Natural killer cell treated with Interleukin-12 subunit alpha and Interleukin-12 subunit beta and Interleukin-15 and Interleukin-18, amount 100 ng/mL, for 72 hours (primary cell): ENCODE measurements around the gene GRIN2A. TPM values are rescaled to one million over a fixed set of nuclear protein-coding genes. Genes with fewer than 3 reads are reported as not detected.

Experiments used
- ATAC-seq, 2 donors: fragments of 150-1000 bp; cut with Tn5 transposase in 1 of 2; sonication (Bioruptor Pico), chemical (Tn5 transposase) in 1 of 2; 2 replicates each; pipeline ENCODE4 v1.10.0; 2021
- DNase-seq: peaks from one replicate; pipeline ENCODE4 v3.0.0; 2022; ENCODE audit warnings: low spot score
- H3K27ac Mint-ChIP-seq, 2 donors: 1 replicate in 1 of 2; 2 replicates in 1 of 2; pipeline ENCODE4 v1.8.0; 2022; ENCODE audit warnings: mixed read lengths in 2 of 2, mild to moderate bottlenecking in 1 of 2, moderate library complexity in 1 of 2
- H3K27me3 Mint-ChIP-seq, 2 donors: 1 replicate in 1 of 2; 2 replicates in 1 of 2; pipeline ENCODE4 v1.8.0; 2022; ENCODE audit warnings: mixed read lengths in 2 of 2
- H3K36me3 Mint-ChIP-seq: one replicate; pipeline ENCODE4 v1.8.0; 2022; ENCODE audit warnings: mixed read lengths
- H3K4me1 Mint-ChIP-seq, 2 donors: 1 replicate in 1 of 2; 2 replicates in 1 of 2; pipeline ENCODE4 v1.8.0; 2022; ENCODE audit warnings: low read depth in 2 of 2, mixed read lengths in 2 of 2, mild to moderate bottlenecking in 1 of 2
- H3K4me3 Mint-ChIP-seq: one replicate; pipeline ENCODE4 v1.8.0; 2022; ENCODE audit warnings: mixed read lengths
- H3K9me3 Mint-ChIP-seq: 2 replicates; pipeline ENCODE4 v1.8.0; 2022; ENCODE audit warnings: mixed read lengths
- total RNA-seq, 2 donors: library from RNA; stranded (reverse); gene quantifications; one replicate each; pipeline ENCODE4 v1.2.3, GENCODE V29; 2022

GRIN2A gene
- total RNA-seq, 2 donors from 2014 or later, result not detected

DNA sequence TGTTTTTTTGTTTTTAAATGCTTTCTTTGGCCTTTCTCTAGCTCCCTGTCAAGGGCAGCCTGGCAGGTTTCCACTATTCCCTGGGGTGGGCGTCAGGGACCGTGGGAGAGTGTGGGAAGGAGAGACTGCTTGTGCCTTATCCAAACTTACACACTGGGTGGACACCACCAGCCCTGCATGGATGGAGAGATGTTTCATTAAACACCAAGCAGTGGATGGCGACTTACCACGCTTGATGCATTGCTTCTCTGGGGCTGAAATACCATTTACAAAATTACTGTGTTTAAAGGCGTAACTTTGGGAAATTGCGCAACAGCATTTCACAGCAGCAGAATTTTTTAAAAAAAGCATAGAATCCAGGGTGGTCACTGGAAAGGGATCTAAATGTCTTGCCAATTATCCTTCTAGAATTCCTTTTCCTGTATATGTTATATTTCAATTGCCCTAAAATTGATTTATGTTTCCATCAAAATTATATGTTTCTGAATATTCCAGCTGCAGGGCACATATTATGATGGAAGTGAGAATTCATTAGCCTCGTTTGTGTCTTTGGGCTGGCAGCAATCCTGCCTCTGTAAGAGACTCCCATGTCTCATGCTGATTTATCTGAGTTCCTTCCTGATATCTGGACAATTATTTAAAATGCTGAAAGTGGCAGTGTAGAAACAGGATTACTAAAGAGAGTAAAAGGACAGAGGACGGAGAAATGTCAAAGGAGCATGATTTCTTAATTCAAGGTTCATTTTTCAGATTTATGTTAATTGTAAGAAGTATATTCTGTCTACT, 247.3 kb downstream of the GRIN2A start:
- Mint-ChIP-seq H3K27ac (no peak overlapping the region), H3K4me1 (no peaks in the 10 kb centered on the region), H3K36me3 (no peaks in the 10 kb centered on the region), H3K9me3 (peaks cover 7% of the 10 kb centered on the region), H3K4me3 (no peak overlapping the region), H3K27me3 (peaks cover 0 to 2% of the 10 kb centered on the region in 2 donors)
- ATAC-seq, result no peak
- no peak for DNase-seq

DNA sequence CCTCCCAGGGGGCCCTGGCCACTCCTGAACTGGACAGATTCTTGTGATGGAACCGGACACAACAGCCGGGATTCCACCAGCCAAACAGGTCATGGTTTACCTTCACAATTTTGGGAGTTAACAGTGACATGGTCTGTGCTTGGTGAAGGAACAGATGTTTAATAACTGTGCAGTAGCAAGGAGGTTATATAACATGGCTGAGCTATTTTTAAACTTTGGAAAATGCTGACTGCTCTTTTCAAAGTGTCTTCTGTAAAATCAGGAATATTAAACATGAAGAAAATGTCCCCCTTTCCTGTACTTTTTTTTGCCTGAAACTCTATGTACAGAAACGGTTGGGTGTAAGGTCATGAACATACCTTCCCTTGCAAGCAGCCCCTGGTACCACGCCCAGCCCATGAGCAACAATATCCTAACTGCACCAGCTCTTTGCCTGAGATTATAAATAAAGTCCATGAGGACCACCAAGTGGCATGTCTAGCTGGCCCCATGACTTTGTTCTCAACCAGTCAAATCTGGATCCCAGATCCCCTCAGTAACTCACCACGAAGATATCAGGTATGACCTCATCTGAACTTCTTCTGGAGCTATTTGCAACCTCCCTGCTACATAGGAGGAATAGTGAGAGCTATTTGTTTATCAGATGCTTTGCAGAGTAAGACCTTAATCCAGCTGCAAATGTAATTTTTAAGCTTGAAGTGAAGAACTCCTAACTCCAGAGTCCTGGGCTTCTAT, 249.1 kb downstream of the GRIN2A start:
- Mint-ChIP-seq H3K4me1 (no peaks in the 10 kb centered on the region), H3K36me3 (no peaks in the 10 kb centered on the region), H3K4me3 (no peak overlapping the region), H3K9me3 (peaks cover 4% of the 10 kb centered on the region), H3K27me3 (peaks cover 0 to 16% of the 10 kb centered on the region in 2 donors), H3K27ac (no peak overlapping the region)
- DNase-seq (no peak), ATAC-seq (no peak)

DNA sequence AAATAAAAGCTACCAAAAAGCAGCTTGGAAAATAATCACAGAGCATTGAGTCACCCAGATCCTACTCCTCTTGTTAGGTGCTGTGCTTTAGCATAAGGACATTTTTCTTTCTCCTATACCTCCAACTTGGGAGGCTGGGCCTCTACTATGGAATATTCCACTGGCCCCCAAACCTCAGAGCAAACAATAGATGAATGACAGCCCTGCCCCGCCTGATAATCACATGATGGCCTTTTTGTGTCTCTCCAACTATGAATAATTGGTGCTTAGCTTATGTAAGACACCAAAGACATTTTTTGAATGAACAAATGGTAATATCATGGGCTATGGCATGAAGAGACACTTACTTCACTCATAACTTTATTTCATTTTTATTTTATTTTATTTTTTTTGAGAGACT, 250.2 kb downstream of the GRIN2A start:
- Mint-ChIP-seq H3K27me3 (peaks cover 0 to 16% of the 10 kb centered on the region in 2 donors), H3K36me3 (no peaks in the 10 kb centered on the region), H3K9me3 (no peaks in the 10 kb centered on the region), H3K27ac (no peak overlapping the region), H3K4me1 (no peaks in the 10 kb centered on the region), H3K4me3 (no peak overlapping the region)
- DNase-seq (no peak), ATAC-seq (no peak)

DNA sequence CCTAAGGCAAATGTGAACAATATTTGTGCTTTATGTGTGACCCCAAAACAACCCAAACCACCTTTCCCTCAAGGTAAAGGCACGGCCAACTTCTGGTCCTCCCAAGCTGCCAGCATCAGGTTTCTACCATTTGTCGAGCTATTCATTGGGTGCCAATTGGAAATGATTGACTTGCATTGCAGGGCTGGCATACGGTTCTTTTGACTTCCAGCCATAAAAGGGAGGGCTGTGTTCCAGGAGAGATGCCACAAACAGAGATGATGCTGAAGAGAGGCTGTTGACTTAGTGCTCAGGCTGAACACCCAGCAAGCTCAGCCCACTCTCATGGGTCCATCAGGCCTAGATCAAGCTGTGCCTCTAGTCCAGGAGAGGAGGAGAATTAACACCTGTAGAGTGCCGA, 252.4 kb downstream of the GRIN2A start:
- Mint-ChIP-seq H3K27me3 (peaks cover 0 to 16% of the 10 kb centered on the region in 2 donors), H3K36me3 (no peaks in the 10 kb centered on the region), H3K4me1 (no peaks in the 10 kb centered on the region), H3K4me3 (no peak overlapping the region), H3K27ac (no peak overlapping the region), H3K9me3 (no peaks in the 10 kb centered on the region)
- no peak for ATAC-seq
- no peak for DNase-seq

DNA sequence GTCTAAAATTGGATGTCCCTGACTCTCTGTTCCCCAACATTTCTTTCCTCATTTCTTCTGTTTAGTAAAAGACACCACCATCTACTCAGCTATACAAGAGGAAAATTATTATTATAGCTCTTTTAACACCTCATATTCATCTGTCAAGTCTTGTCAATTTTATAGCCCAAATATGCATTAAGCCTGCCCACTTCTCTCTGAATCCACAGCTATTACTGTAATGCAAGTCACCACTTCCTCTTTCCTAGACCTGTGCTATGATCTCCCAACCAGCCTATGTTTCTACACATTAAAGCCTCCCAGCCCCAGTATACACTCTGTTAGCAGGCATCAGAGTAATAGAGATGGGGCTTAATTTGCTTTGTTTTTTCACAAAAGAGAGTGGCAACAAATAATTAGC, 252.9 kb downstream of the GRIN2A start:
- no peak for DNase-seq
- ATAC-seq, result no peak
- Mint-ChIP-seq H3K36me3 (no peaks in the 10 kb centered on the region), H3K4me3 (no peak overlapping the region), H3K27me3 (peaks cover 0 to 16% of the 10 kb centered on the region in 2 donors), H3K27ac (no peak overlapping the region), H3K4me1 (no peaks in the 10 kb centered on the region), H3K9me3 (no peaks in the 10 kb centered on the region)

DNA sequence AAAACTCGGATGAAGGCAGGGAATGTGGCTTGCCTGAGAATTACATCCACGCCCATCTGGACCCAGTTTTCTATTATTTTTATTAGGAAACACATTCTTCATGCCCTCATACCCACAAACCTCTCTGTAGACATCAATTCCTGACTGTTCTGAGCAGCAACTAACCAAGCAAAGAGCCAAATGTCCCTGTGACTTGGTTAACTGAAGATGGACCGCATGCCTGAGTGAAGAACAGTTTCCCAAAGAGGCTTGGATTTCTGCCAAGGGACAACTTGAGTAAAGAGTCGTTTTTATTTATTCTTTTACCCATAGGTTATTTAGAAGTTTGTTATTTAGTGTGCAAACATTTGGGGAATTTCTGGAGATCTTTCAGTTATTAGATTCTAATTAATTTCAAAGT, 259.8 kb downstream of the GRIN2A start:
- Mint-ChIP-seq H3K27ac (no peak overlapping the region), H3K4me3 (no peak overlapping the region), H3K9me3 (no peaks in the 10 kb centered on the region), H3K36me3 (no peaks in the 10 kb centered on the region), H3K27me3 (peaks cover 0 to 8% of the 10 kb centered on the region in 2 donors), H3K4me1 (no peaks in the 10 kb centered on the region)
- ATAC-seq (no peak), DNase-seq (no peak)

DNA sequence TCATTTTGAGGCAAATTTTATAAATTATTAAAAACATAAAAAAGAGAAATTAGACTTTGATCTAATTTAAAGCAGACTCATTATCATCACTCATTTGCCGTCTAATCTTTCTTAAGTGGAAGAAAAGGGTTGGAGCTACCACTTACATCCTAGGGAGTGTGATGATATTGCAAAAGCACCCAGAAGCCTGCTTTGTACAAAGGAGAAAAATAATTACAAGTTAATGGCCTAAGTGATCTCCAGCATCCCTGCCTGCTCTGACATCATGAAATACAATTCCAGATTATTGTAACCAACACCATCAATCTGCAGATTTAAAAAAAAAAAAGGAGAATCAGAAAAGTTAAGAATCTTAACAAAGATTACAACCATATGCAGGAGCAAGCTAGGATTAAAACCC, 260.2 kb downstream of the GRIN2A start:
- H3K27me3 Mint-ChIP-seq, result peaks cover 0 to 12% of the 10 kb centered on the region in 2 donors
- H3K9me3 Mint-ChIP-seq, result no peaks in the 10 kb centered on the region
- H3K36me3 Mint-ChIP-seq, result no peaks in the 10 kb centered on the region
- DNase-seq, result no peak
- no peak for ATAC-seq
- no peak overlapping the region for H3K4me3 Mint-ChIP-seq
- no peaks in the 10 kb centered on the region for H3K4me1 Mint-ChIP-seq
- no peak overlapping the region for H3K27ac Mint-ChIP-seq

DNA sequence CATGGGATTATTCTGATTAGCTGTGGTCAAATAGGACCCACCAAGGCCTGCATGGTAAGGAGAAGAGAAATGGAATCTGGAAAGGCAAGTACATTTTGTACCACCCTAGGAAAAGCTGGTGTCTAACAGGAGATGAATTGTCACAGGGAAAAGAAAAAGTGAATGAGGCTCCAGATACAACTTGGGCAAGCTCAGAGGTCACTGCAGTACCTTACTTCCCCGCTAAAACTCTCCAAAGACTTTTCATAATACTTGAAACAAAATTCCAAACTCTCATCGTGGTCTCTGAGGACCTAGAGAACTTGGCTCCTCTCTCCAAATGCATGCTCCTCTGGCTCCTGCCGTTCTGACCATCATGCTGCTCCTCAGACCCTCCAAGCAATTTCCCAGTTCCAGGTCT, 262.8 kb downstream of the GRIN2A start:
- Mint-ChIP-seq H3K27me3 (peaks cover 1 to 13% of the 10 kb centered on the region in 2 donors), H3K36me3 (no peaks in the 10 kb centered on the region), H3K4me1 (no peaks in the 10 kb centered on the region), H3K9me3 (no peaks in the 10 kb centered on the region), H3K27ac (no peak overlapping the region), H3K4me3 (no peak overlapping the region)
- no peak for ATAC-seq
- DNase-seq, result no peak

DNA sequence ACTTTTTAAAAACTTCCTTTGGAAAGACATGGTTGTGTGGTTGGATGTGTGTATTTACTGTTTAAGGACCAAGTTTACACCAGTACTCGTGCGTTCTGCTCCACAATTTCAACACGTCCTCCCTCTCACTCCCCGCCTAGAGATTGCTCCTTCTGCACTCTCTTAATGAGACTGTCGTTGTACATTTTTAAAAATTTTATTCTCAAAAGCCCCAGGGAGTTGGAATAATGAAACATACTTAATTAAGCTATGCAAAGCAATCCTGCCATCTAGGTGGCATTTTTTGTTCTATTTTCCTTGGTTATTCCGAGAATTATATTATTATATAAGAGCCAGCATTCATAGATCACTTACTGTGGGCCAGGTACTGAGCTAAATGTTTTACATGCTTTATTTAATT, 264.5 kb downstream of the GRIN2A start:
- no peak overlapping the region for H3K27ac Mint-ChIP-seq
- H3K27me3 Mint-ChIP-seq, result peaks cover 3 to 13% of the 10 kb centered on the region in 2 donors

DNA sequence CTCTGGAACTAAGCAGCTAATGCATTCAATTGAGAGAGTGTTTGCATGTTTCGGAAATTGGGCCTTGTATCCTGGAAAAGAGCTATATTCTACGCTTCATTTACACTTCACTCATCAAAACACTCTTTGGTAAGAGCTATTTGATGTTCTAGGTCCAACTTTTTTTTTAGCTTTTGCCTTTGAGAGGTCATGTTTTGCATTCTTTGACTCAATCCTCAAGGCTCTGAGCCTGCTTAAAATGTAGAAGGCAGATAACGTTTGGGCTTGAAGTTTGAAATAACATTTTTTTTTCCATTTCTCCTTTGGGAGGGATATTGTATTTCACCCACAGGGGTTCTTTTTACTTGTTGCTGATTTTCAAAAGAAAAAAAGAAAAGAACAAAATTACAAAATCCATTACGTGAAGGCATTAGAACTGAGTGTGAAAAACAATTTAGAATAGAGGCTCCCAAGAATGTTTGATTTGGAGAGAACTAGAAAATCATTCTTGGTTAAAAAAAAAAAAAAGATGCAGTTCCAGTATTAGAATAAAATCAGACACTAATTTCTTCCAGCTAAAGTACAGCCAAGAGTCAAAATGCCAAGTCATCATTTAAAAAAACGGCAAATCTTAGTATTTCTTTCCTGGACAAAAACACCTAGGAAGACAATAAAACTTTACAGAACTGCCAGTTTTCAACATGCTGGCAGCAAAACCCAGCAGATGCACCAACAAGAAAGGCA, 268.5 kb downstream of the GRIN2A start:
- H3K36me3 Mint-ChIP-seq, result no peaks in the 10 kb centered on the region
- peaks cover 4% of the 10 kb centered on the region for H3K9me3 Mint-ChIP-seq
- H3K4me3 Mint-ChIP-seq, result no peak overlapping the region
- H3K27ac Mint-ChIP-seq, result no peak overlapping the region
- no peaks in the 10 kb centered on the region for H3K4me1 Mint-ChIP-seq
- peaks cover 3 to 14% of the 10 kb centered on the region in 2 donors for H3K27me3 Mint-ChIP-seq
- ATAC-seq, result no peak
- DNase-seq, result no peak

More for the DNA sequence above, 264.5 kb downstream of the GRIN2A start:
- ATAC-seq, result no peak
- no peak for DNase-seq
- Mint-ChIP-seq H3K36me3 (no peaks in the 10 kb centered on the region), H3K9me3 (no peaks in the 10 kb centered on the region), H3K4me3 (no peak overlapping the region), H3K4me1 (no peaks in the 10 kb centered on the region)

DNA sequence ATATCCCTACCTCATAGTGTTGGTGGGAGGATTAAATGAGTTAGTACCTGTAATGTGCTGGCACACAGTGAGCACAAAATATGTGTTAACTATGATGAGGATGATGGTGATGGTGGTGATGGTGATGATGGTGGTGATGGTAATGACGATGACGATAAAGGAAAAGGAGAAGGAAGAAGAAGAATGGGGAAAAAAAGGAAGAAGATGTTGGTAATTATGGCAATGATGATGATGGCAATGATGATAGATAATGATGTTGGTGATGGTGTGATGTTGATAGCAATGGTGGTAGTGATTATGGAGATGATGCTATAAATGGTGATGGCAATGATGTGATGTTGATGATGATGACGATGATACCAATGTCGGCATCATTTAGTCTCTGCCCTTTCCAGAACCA, 270.2 kb downstream of the GRIN2A start:
- Mint-ChIP-seq H3K27ac (no peak overlapping the region), H3K4me3 (no peak overlapping the region), H3K36me3 (no peaks in the 10 kb centered on the region), H3K27me3 (peaks cover 3 to 15% of the 10 kb centered on the region in 2 donors), H3K4me1 (no peaks in the 10 kb centered on the region), H3K9me3 (peaks cover 4% of the 10 kb centered on the region)
- ATAC-seq, result no peak
- DNase-seq, result no peak

DNA sequence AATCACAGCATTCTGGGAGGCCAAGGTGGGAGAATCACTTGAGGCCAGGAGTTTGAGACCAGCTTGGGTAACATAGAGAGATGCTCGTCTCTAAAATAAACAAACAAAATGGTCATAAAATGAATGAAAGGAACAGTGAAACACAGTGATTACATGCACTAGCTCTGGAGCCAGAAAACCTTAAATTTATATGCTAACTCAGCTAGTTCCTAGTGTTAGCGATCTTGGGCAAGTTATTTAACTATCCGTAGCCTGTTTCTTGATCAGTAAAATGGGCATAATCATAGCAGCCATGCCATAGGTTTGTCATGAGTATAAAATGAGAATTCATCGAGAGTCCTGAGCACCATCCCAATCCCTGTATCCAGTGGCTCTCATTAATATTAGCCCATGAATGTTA, 271.0 kb downstream of the GRIN2A start:
- Mint-ChIP-seq H3K27ac (no peak overlapping the region), H3K36me3 (no peaks in the 10 kb centered on the region), H3K27me3 (peaks cover 3 to 14% of the 10 kb centered on the region in 2 donors), H3K4me1 (no peaks in the 10 kb centered on the region), H3K4me3 (no peak overlapping the region), H3K9me3 (peaks cover 4% of the 10 kb centered on the region)
- no peak for DNase-seq
- ATAC-seq, result no peak

DNA sequence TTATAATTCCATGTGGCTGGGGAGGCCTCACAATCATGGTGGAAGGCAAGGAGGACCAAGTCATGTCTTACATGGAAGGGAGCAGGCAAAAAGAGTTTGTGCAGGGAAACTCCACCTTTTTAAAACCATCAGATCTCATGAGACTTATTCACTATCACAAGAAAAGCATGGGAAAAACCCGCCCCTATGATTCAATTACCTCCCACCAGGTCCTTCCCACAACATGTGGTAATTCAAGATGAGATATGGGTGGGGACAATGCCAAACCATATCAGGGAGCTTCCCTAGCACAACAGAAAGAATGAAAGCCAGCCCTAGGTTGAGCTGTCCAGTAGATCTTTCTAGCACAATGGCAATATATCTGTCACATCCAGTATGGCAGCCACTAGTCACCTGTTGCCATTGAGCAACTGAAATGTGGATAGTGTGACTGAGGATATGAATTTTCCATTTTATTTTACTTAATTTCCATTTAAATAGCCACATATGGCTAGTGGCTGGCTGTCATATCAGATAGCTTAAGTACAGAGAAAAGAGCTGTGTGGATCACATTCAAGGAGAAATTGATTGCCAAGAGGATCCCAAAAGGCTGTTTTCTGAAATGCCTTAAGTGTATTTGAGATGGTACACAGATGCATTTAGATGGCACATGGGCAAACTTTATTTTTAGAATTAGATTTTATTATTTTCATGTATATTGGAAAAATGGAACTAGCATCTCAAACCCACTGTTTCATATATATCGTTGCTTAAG, 273.0 kb downstream of the GRIN2A start:
- Mint-ChIP-seq H3K27me3 (peaks cover 0 to 14% of the 10 kb centered on the region in 2 donors), H3K36me3 (no peaks in the 10 kb centered on the region), H3K4me1 (no peaks in the 10 kb centered on the region), H3K27ac (no peak overlapping the region), H3K4me3 (no peak overlapping the region), H3K9me3 (peaks cover 4% of the 10 kb centered on the region)
- ATAC-seq (no peak), DNase-seq (no peak)
